HUDEP-2 (cell line): ENCODE data around the gene FZD2.
"Not testable (repeated sequence)": the region's sequence is repeated elsewhere in the genome, so short reads cannot be mapped to it uniquely, and the experiment has no call there.

Experiments used
- DNase-seq, 76 experiments: peaks; one replicate each; lab custom pipeline; 2025; ENCODE audit not compliant: unreplicated experiment in 76 of 76; lab: John Stamatoyannopoulos, UW

Gene FZD2

DNA sequence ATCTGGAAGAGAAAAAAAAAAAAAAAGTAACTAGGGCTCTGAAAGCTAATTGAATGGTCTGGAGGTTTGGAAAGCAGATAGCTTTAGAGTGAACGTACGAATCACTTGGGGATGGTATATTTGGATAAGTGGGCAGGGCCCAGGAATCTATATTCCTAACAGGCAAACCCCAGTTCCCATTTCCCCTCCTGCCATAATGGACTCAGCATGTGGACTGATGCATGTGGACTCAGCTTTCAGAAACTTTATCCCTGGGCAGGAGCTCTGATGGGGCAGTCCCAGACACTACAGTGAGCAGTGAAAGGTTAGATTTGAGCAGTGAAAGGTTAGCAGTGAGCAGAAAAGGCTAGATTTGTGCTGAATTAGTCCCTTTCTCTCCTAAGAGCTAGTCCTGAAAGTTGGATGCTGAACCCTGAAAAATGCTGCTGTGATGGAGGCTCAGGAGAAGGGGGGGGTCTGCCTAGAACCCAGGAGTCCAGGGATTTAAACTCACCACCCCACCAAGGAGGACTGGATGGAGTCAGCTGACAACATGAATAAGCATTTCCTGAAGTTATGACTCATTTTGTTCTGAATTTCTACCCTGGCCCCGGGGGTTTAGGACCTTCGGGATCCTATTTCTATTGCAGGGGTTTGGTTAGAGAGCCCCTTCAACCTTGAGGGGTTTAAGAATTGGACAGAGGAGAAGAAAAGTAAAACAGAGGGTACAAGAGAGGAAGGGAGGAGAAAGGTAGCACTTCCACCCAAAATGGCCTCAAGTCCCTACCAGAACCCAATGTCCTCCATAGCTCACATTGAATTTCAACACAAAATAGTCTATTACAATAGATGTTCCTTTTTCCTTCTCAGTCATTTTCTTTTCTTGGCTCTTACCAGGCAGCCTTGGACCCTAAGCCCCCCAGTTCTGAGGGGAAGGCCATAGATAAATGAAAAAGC lies 10.3 kb upstream of the FZD2 start:
- DNase-seq: no peak

GRCh38 chr17:44547625-44548267 lies 9.5 kb upstream of the FZD2 start:
- DNase-seq: no peak

DNA sequence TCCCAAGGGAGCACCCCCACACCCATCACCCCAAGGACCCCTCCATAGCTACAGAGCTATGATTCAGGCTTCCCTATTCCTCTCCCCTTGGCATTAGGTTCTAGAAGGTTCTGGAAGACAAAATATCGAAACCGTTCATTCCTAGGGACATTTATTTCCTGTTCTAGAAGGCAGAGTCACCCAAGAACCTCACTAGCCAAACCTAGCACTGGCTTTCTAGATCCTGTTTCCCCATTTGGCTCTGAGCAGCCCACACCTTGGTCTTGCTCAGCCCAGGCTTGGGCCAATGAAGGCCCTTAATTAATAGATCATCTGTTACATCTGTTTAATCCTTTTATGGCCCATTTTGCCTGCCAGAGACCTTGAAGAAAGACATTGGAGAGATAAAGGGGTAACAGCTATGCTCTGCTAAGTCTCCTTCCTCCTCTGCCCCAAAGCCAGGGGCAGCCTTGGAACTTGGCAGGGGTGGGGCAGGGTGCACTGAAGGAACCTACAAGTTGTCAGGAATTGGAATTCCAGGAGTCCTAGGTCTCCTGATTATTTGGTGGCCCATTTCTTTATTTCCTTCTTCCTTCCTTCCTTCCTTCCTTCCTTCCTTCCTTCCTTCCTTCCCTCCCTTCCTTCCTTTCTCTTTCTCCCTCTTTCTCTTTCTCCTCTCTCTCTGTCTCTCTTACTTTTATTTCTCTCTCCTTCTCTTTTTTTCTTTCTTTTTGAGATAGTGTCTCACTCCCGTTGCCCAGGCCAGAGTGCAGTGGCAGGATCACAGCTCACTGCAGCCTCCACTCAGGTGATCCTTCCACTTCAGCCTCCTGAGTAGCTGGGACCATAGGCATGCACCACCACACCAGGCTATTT lies 8.7 kb upstream of the FZD2 start:
- no peak for DNase-seq

DNA sequence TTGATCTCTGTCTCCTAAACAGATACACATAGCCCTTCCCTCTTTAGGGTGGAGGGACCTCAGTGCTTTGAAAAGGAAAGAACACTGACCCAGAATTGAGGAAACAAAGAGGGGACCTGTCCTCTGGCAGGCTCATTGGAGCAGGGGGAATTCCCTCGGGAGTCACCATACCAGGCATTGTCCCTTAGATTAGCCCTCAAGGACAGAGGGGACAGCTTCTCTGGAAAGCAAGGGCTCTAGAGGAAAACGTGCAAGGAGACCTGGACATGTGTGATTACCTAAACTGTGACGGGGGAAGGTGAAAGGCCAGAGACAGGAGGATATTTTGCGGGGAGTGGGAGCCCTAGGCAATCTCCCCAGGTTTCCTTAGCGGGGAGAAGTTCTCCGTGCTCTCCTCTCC lies 7.6 kb upstream of the FZD2 start:
- DNase-seq: no peak

DNA sequence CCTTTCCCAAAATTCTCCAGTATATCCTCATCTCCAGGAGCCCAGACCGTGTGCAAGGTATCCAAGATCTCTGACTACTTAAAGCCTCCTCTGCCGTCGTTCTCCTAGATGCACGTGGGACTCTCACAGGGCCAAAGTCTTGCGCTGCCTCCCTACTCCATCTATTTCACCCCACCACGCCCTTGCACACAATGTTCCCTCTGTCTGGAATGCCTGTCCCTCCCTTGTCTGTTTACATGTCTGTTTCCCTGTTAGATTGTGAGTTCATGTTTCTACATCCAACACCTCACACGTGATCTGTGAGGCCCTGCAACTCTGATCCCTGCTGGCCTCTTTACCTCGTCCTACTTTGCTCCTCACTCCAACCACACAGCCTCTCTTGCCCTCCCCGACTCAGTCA lies 4.9 kb upstream of the FZD2 start:
- DNase-seq: no peak

DNA sequence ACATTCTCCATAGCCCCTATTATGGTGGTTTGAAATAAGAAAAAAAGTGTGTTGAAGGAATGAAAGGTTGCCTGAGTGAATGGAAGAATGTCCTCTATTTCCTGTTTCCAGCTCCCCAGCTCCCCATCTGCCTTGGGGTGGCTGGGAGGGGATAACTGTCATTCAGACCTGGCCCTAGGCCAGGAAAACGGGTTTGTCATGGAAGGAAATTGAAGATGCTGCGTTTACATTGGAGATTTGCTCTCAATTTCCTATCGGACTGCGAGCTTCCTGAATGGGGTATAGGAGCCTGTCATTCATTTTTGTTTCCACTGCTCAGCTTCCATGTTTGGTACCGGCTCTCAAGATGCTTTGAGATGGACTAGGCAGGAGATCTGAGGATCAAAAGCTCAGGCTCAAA lies 2.2 kb upstream of the FZD2 start:
- DNase-seq: no peak

DNA sequence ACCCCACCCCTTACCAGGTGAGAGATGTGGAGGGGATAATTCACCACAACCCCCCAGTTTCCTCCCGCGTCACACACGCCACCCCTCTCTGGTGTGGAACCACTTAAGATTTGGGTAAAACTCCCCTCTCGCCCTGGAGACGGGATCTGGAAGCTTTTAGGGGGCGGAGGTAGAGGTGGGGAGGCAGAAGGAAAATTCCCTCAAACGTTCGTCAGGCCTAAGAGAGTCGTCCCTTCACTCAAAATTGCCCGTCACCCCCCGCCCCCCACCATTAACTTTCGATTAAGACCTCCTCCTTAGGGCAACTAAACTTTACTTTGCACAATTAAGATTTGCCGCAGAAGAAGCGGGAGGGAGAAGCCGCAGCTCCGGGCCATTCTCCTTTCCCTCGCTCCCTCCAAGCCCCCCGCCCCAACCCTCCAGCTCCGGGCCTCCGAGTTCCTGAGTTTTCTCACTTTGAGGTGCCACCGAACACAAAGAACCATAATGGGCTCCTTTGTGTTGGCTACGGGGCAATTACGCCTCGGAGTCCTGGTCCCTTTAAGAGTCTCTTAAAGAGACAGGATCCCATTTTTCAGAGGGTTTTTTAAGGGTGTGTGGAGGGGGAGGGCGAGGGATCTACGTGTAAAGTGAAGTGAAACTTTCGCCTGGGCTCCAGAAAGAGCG lies 985 bp upstream of the FZD2 start:
- DNase-seq: peak in 1 of 76 experiments; percentile 6

DNA sequence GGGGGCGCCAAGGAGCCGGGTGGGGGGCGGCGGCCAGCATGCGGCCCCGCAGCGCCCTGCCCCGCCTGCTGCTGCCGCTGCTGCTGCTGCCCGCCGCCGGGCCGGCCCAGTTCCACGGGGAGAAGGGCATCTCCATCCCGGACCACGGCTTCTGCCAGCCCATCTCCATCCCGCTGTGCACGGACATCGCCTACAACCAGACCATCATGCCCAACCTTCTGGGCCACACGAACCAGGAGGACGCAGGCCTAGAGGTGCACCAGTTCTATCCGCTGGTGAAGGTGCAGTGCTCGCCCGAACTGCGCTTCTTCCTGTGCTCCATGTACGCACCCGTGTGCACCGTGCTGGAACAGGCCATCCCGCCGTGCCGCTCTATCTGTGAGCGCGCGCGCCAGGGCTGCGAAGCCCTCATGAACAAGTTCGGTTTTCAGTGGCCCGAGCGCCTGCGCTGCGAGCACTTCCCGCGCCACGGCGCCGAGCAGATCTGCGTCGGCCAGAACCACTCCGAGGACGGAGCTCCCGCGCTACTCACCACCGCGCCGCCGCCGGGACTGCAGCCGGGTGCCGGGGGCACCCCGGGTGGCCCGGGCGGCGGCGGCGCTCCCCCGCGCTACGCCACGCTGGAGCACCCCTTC lies 484 bp downstream of the FZD2 start:
- DNase-seq: peak in 5 of 76 experiments; percentile 3 to 13 (median 4)

DNA sequence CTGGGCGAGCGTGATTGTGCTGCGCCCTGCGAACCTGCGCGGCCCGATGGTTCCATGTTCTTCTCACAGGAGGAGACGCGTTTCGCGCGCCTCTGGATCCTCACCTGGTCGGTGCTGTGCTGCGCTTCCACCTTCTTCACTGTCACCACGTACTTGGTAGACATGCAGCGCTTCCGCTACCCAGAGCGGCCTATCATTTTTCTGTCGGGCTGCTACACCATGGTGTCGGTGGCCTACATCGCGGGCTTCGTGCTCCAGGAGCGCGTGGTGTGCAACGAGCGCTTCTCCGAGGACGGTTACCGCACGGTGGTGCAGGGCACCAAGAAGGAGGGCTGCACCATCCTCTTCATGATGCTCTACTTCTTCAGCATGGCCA lies 1.0 kb downstream of the FZD2 start:
- DNase-seq: no peak

- DNase-seq: no peak
Measured at GRCh38 chr17:44558710-44559633, 1.7 kb downstream of the FZD2 start.

DNA sequence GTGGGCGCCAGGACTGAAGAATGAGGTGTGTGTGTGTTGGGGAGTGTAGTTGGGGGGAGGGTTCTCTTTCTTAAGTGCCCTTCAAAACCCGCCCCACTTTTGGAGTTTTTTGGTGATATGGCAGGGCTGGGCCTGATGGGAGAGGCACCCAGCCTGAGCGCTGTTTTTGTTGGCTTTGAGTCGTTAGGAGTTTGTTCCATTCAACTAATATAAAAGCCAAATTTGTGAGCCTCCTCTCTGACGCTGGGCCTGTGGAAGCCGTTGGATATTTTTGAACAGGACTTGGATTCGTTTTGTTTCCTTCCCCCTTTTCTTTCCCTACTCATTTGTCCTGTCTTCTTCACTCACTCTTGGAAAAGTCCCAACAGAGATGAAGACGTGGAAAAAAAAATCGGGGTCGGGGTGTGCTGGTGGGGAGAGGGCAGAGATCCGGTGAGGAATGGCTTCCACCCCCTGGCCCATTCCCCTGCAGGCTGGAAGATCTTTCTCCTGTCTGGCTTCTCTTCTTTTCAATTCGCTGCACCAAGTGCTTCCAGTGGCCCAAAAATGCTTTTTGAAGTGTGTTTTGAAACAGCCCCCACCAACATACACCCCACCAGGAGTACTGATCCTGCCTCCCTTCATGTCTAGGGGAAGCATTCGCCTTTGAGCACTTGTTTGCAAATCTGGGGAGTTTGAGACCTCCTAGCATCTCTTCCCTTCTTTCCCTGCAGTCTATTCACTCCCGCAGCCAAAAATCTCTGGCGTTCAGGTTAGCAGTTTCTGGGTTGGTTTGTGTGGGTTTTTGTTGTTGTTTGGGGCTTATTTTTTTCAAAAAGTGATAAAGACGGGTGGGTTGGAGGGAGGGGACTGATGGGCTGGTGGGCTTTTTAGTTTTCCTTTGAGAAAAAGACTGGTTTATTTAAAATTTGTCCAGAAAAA lies 2.6 kb downstream of the FZD2 start:
- no peak for DNase-seq

GRCh38 chr17:44561237-44561623 lies 3.9 kb downstream of the FZD2 start:
- DNase-seq: no peak

DNA sequence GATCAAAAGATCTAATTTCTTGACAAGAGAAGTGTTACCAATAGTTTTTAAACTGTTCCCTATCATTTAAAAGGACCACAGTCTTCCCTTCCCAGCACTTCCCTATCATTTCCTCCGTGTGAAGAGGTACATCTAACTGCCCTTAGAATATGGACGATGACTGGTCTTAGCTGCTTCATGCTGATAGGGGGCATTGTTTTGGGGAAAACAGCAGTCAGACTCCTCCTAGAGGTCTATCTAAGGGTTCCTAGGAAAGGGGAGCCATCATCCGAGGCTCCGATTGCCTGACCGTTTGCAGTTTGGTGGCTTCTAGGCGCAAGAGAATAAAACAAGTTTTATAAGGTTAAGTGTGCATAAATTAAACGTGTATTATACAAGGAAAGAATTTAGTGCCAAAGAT lies 7.1 kb downstream of the FZD2 start:
- DNase-seq: no peak

DNA sequence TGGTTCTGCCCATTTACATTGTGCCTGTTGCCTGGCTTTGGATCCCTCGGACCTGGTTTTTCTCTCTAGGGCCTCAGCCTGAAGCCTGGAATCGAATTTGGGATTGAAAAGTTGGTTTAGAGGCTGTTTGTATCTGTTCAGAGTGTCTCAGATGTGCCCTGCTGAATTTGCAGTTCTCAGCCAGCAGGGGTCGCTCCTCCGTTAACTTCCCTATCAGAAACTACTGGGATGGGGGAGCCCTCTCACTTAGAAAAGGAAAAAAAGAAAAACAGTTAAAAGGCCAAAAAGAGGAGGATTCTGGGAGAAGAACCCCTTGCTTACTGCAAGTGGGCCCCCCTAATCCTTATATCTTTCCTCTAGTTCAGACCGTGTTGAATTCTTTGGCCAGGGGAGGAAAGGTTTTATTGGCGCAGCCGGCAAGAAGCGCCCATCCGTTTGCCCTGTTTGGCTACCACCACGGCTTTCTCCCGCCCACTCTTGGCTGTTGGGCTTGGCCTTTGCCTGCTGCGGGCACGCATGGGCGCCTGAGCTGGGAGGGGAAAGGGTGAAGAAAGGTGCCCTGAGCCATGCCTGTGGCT lies 8.7 kb downstream of the FZD2 start:
- DNase-seq: peak in 1 of 76 experiments; percentile 9

GRCh38 chr17:44568311-44568944 lies 11.1 kb downstream of the FZD2 start:
- DNase-seq: not testable (repeated sequence)

GRCh38 chr17:44568945-44569858 lies 11.9 kb downstream of the FZD2 start:
- DNase-seq: peak in 1 of 76 experiments; percentile 31
